ENCODE data around the gene SPART.

Gene SPART

DNA sequence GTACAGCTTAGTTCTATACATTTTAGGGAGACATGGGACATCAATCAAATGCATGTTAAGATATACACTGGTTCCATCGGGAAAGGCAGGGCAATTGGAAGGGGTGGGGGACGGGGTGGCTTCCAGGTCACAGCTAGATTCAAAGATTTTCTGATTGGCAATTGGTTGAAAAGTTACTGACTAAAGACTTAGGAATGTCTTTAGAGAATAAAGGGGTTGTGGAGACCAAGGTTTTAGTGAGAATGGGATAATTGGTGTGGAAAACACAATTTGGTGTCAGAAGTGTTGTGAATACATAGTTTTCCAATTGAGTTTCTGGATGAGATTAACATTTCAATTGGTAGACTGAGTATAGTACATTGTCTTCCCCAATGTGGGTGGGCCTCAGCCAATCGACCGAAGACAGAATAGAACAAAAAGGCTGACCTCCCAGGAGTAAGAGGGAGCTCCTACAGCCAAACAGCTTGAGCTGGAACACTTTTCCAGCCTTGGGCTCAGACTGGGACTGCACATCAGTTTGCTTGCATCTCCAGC lies 47.6 kb downstream of the SPART start:
- POLR2A ChIA-PET: interaction anchor here (1.0 kb wide), 1 partner anchor 25 kb away, joined by 3 read pairs; no protein-coding TSS in a partner anchor
- TF ChIP-seq, protein P1, sequence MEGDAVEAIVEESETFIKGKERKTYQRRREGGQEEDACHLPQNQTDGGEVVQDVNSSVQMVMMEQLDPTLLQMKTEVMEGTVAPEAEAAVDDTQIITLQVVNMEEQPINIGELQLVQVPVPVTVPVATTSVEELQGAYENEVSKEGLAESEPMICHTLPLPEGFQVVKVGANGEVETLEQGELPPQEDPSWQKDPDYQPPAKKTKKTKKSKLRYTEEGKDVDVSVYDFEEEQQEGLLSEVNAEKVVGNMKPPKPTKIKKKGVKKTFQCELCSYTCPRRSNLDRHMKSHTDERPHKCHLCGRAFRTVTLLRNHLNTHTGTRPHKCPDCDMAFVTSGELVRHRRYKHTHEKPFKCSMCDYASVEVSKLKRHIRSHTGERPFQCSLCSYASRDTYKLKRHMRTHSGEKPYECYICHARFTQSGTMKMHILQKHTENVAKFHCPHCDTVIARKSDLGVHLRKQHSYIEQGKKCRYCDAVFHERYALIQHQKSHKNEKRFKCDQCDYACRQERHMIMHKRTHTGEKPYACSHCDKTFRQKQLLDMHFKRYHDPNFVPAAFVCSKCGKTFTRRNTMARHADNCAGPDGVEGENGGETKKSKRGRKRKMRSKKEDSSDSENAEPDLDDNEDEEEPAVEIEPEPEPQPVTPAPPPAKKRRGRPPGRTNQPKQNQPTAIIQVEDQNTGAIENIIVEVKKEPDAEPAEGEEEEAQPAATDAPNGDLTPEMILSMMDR (IDR thresholded peaks at IDR 0.05; ENCODE audit: insufficient read depth, low read length, missing control alignments): no peak
- no peak for DNase-seq (ENCODE audit: low read depth, low spot score)

DNA sequence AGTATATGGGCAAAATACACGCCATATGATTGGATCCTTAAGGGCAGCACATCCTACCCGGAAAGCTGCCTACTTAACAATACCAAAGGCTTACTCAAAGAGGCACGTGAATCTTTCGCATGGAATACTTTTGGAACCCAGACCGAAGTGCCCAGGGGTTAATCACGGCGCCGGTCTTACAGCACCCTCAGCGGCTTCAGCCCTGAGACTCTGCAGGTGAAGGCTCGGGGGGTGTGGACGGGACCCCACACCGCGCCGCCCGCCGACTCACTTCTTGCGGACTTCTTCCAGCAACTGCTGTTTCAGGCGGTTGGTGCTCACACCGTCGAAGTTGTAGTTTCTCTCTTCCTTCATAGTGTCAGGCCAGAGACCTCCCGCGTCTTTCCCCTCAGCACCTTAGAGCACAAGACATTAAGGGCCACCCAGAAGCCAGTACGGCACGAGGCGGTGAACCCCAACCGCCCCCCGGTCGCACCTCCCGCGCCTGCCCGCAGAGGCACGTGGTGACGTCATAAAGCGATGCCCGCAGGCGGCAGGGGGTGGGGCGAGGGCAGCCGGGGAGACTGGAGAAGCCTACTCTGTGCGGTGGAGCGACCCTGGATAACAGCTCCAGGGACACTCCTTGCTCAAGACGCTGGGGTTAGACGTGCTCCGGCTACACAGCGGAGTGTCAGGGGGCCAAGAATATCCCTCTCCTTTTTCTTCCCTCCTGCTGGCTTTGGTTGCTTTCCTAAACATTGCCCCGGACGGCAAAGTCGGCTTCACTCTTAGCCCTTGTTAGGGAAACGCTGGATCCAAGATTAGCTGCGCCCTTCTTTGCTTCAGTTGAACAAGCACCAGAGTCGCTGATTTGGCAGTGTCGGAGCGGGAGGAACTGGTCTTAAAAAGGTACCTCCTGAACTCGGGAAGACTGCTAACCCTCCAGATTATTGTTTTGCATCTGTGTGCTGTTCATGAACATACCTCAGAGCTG lies 48.5 kb downstream of the SPART start, which contains the start of gene CCDC169:
CCDC169 (minus strand) TSS at position 449 of the 973 bp plus-strand sequence; CDS start at position 354, 95 bp downstream.
- H3K4me3 ChIP-seq (ENCODE audit: low read depth, low read length): peak within 1 kb of the TSS; percentile 72
- CTCF ChIA-PET: interaction anchor here (1.1 to 8.6 kb wide), 6 partner anchors 15 to 439 kb away, joined by 3 to 66 read pairs (median 5); no protein-coding TSS in a partner anchor
- TF ChIP-seq, protein P1 (IDR thresholded peaks at IDR 0.05; ENCODE audit: insufficient read depth, low read length, missing control alignments): no peak
- DNase-seq (ENCODE audit: low read depth, low spot score): no peak
- POLR2A ChIA-PET: interaction anchor here (0.5 kb wide), 1 partner anchor 70 kb away, joined by 3 read pairs; no protein-coding TSS in a partner anchor

More for the DNA sequence above, 47.6 kb downstream of the SPART start:
- CTCF ChIA-PET: interaction anchor here (1.1 to 8.6 kb wide), 8 partner anchors 16 to 438 kb away, joined by 3 to 66 read pairs (median 5); no protein-coding TSS in a partner anchor
- H3K4me3 ChIP-seq (ENCODE audit: low read depth, low read length): no peak overlapping the region

DNA sequence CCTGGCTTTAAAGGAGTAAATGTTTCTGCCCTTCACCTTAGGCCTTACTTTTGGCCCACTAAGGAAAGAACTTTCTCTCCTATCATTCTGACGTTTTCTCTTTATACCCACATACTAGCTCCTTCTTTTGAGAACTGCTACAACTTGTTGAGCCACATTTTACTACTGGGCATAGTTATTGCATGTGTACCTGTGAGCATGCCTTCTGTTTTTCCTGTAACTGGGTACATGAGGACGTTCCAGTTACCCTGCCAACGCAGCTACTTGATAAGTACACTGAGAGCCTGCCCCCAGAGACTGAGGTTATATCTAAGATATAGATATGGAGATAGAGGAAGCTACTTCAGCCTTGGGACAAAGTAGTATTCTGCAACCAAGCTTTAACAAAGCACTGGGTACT lies 52.1 kb downstream of the SPART start:
- POLR2A ChIA-PET: no interaction called here
- H3K4me3 ChIP-seq (ENCODE audit: low read depth, low read length): no peak overlapping the region
- CTCF ChIA-PET: interaction anchor here (1.4 to 8.6 kb wide), 2 partner anchors 12 to 101 kb away, joined by 4 to 66 read pairs; no protein-coding TSS in a partner anchor
- DNase-seq (ENCODE audit: low read depth, low spot score): no peak
- TF ChIP-seq, protein P1 (IDR thresholded peaks at IDR 0.05; ENCODE audit: insufficient read depth, low read length, missing control alignments): no peak

DNA sequence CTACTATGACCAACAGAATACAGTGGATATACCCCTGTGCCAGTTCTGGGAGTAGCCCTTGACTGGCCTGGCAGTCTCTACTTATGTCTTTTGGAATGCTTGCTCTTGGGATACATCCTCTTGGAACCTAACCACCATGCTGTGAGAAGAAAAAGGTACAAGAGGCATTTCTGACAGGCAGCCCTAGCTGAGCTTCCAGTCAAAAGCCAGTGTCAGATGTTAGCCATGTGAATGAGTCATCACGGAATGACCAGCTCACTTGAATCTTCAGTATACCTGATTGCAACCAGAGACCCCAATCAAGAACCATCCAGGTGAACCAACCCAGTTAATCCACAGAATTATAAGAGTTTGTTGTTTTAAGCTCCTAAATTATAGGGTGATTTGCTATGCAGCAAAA lies 52.7 kb downstream of the SPART start:
- no peak overlapping the region for H3K4me3 ChIP-seq (ENCODE audit: low read depth, low read length)
- ChIA-PET CTCF (interaction anchor here (1.4 to 8.6 kb wide), 2 partner anchors 11 to 102 kb away, joined by 4 to 66 read pairs; no protein-coding TSS in a partner anchor), POLR2A (no interaction called here)
- TF ChIP-seq, protein P1 (IDR thresholded peaks at IDR 0.05; ENCODE audit: insufficient read depth, low read length, missing control alignments): no peak
- no peak for DNase-seq (ENCODE audit: low read depth, low spot score)

DNA sequence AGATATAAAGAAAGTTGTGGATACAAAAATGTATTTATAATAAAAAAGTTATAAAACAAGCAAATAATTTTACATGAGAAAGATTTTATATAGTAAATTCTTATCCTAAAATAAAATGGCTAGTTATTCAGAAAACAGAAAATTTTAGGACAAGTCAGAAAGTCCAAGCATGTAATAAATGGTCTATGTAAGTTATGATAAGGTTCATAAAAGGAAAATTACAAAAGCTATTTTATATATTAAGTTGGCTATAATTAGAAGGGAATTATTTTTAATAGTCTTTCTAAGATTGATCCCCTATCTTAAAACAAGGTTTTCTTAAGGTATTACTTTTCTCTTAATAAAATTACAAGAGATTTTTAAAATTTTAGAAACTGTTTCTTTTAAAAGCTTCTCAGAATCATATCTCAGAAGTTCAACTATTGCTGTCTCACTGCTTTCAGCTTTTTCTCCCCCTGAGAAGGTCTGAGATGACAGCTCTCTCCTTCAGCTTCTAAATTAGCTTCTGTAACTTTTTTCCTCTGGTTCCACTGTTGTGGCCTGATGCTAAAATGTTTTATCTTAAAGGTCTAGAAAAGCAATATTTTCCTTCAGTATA lies 57.3 kb downstream of the SPART start:
- no peak for DNase-seq (ENCODE audit: low read depth, low spot score)
- CTCF ChIA-PET: interaction anchor here (0.8 to 1.7 kb wide), 3 partner anchors 106 to 310 kb away, joined by 3 to 5 read pairs (median 4); no protein-coding TSS in a partner anchor
- TF ChIP-seq, protein P1 (IDR thresholded peaks at IDR 0.05; ENCODE audit: insufficient read depth, low read length, missing control alignments): no peak
- POLR2A ChIA-PET: no interaction called here
- no peak overlapping the region for H3K4me3 ChIP-seq (ENCODE audit: low read depth, low read length)
